Measurements from ENCODE around the gene CA4.

GRCh38 chr17:60151355-60151754, 1.6 kb downstream of the CA4 start:
- TF ChIP-seq, protein P1, sequence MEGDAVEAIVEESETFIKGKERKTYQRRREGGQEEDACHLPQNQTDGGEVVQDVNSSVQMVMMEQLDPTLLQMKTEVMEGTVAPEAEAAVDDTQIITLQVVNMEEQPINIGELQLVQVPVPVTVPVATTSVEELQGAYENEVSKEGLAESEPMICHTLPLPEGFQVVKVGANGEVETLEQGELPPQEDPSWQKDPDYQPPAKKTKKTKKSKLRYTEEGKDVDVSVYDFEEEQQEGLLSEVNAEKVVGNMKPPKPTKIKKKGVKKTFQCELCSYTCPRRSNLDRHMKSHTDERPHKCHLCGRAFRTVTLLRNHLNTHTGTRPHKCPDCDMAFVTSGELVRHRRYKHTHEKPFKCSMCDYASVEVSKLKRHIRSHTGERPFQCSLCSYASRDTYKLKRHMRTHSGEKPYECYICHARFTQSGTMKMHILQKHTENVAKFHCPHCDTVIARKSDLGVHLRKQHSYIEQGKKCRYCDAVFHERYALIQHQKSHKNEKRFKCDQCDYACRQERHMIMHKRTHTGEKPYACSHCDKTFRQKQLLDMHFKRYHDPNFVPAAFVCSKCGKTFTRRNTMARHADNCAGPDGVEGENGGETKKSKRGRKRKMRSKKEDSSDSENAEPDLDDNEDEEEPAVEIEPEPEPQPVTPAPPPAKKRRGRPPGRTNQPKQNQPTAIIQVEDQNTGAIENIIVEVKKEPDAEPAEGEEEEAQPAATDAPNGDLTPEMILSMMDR (IDR thresholded peaks at IDR 0.05) = no peak
- TF ChIP-seq POLR2AphosphoS5 (IDR thresholded peaks at IDR 0.05) (no peak), POLR2A (IDR thresholded peaks at IDR 0.05) (no peak)
